ENCODE data around the gene CHSY1. TPM values are rescaled to one million over a fixed set of nuclear protein-coding genes. Genes with fewer than 3 reads are reported as not detected.
A peak's percentile ranks its signal among the peaks of the same experiment; 100 is the strongest.

The CHSY1 gene
- total and polyA plus RNA-seq, 12 donors = 14.8 to 82.5 (median 34.2) TPM

DNA sequence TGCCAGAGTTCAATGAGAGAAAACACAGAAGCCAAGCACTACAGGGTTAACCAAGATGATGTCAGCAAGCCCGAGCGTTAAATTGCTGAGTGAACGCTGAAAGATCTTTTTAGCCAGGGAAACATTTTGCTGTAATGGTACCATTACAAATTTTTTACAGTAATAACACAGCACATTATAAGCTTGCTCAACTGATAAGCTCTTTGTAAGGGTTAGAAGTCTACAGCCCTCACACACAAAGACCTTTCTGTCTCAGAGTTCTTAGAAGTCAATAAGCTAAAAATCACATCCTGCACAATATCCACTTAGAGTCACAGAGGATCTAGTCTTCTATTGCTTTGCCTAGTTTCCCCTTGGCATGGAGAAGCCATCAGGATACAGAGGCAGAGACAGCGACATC, 29.9 kb downstream of the CHSY1 start:
- DNase-seq = no peak
- Histone ChIP-seq H3K27me3 (no peaks in the 10 kb centered on the region), H3K9me3 (replicated peaks in 1 of 3) (no peaks in the 10 kb centered on the region)

GRCh38 chr15:101220060-101220459, 31.8 kb downstream of the CHSY1 start:
- peak overlapping the region in 1 of 5 donors; percentile 26 for H3K27ac ChIP-seq
- no peak overlapping the region for H3K4me3 ChIP-seq
- H3K9me3 ChIP-seq (replicated peaks in 1 of 3) = no peaks in the 10 kb centered on the region
- no peaks in the 10 kb centered on the region for H3K36me3 ChIP-seq (replicated peaks in 1 of 2)
- WGBS, 4 donors = 68 to 78% (median 74%) methylated on average over 2 of the region's 2 CpGs
- H3K27me3 ChIP-seq = no peaks in the 10 kb centered on the region
- intact Hi-C loops (cut with DNase I) = no loop called here
- TF ChIP-seq, protein P1, sequence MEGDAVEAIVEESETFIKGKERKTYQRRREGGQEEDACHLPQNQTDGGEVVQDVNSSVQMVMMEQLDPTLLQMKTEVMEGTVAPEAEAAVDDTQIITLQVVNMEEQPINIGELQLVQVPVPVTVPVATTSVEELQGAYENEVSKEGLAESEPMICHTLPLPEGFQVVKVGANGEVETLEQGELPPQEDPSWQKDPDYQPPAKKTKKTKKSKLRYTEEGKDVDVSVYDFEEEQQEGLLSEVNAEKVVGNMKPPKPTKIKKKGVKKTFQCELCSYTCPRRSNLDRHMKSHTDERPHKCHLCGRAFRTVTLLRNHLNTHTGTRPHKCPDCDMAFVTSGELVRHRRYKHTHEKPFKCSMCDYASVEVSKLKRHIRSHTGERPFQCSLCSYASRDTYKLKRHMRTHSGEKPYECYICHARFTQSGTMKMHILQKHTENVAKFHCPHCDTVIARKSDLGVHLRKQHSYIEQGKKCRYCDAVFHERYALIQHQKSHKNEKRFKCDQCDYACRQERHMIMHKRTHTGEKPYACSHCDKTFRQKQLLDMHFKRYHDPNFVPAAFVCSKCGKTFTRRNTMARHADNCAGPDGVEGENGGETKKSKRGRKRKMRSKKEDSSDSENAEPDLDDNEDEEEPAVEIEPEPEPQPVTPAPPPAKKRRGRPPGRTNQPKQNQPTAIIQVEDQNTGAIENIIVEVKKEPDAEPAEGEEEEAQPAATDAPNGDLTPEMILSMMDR (IDR thresholded peaks at IDR 0.05) = no peak
- TF ChIP-seq POLR2A (IDR thresholded peaks at IDR 0.05) = no peak
- DNase-seq = no peak
- H3K4me1 ChIP-seq (replicated peaks in 1 of 2) = peaks cover 0 to 31% of the 10 kb centered on the region in 2 donors

More for the DNA sequence above, 29.9 kb downstream of the CHSY1 start:
- WGBS, 4 donors = 23 to 34% (median 27%) methylated on average over 4 of the region's 4 CpGs
- no peak for TF ChIP-seq POLR2A (IDR thresholded peaks at IDR 0.05)
- TF ChIP-seq, protein P1 (IDR thresholded peaks at IDR 0.05) = no peak
- no peak overlapping the region for H3K4me3 ChIP-seq
- H3K4me1 ChIP-seq (replicated peaks in 1 of 2) = peaks cover 0 to 31% of the 10 kb centered on the region in 2 donors
- intact Hi-C loops (cut with DNase I) = no loop called here
- peak overlapping the region in 2 of 5 donors; percentile 6 to 7 for H3K27ac ChIP-seq
- H3K36me3 ChIP-seq (replicated peaks in 1 of 2) = no peaks in the 10 kb centered on the region

GRCh38 chr15:101219441-101219840, 32.4 kb downstream of the CHSY1 start:
- TF ChIP-seq, protein P1 (IDR thresholded peaks at IDR 0.05) = no peak
- TF ChIP-seq POLR2A (IDR thresholded peaks at IDR 0.05) = no peak
- H3K36me3 ChIP-seq (replicated peaks in 1 of 2) = no peaks in the 10 kb centered on the region
- H3K9me3 ChIP-seq (replicated peaks in 1 of 3) = no peaks in the 10 kb centered on the region
- WGBS, 4 donors = 82 to 90% (median 85%) methylated on average over 6 of the region's 6 CpGs
- intact Hi-C loops (cut with DNase I) = no loop called here
- H3K27ac ChIP-seq = no peak overlapping the region
- peaks cover 0 to 31% of the 10 kb centered on the region in 2 donors for H3K4me1 ChIP-seq (replicated peaks in 1 of 2)
- no peak for DNase-seq
- no peaks in the 10 kb centered on the region for H3K27me3 ChIP-seq
- H3K4me3 ChIP-seq = no peak overlapping the region

GRCh38 chr15:101217446-101217845, 34.4 kb downstream of the CHSY1 start:
- TF ChIP-seq, protein P1 (IDR thresholded peaks at IDR 0.05) = no peak
- no peak for TF ChIP-seq POLR2A (IDR thresholded peaks at IDR 0.05)
- Histone ChIP-seq H3K4me1 (replicated peaks in 1 of 2) (peaks cover 0 to 40% of the 10 kb centered on the region in 2 donors), H3K9me3 (replicated peaks in 1 of 3) (no peaks in the 10 kb centered on the region), H3K27me3 (no peaks in the 10 kb centered on the region), H3K4me3 (no peak overlapping the region), H3K36me3 (replicated peaks in 1 of 2) (no peaks in the 10 kb centered on the region), H3K27ac (peak overlapping the region in 1 of 5 donors; percentile 23)
- no peak for DNase-seq
- intact Hi-C loops (cut with DNase I) = no loop called here
- WGBS, 4 donors = 82 to 91% (median 85%) methylated on average over 6 of the region's 6 CpGs
